Skeletal muscle satellite cell (primary cell): ENCODE data around the gene RSPH6A.
"Not testable (repeated sequence)": the region's sequence is repeated elsewhere in the genome, so short reads cannot be mapped to it uniquely, and the experiment has no call there.

Experiments
- H3K27me3 ChIP-seq: 2 replicates; pipeline ENCODE4 v1.7.0; 2013; ENCODE audit warnings: low read length; ENCODE audit not compliant: control insufficient read depth, insufficient read depth
- H3K36me3 ChIP-seq: 2 replicates; pipeline ENCODE4 v1.7.0; 2013; ENCODE audit warnings: mild to moderate bottlenecking, control low read depth, low read length; ENCODE audit not compliant: insufficient read depth
- H3K4me1 ChIP-seq: 2 replicates; pipeline ENCODE4 v1.7.0; 2013; ENCODE audit warnings: low read length; ENCODE audit not compliant: control insufficient read depth, insufficient read depth
- H3K4me2 ChIP-seq: 2 replicates; pipeline ENCODE4 v1.7.0; 2013; ENCODE audit warnings: mild to moderate bottlenecking, low read length
- H3K4me3 ChIP-seq: 2 replicates; pipeline ENCODE4 v1.7.0; 2013; ENCODE audit warnings: low read length
- H3K9ac ChIP-seq: 2 replicates; pipeline ENCODE4 v1.7.0; 2013; ENCODE audit warnings: mild to moderate bottlenecking, low read depth, low read length, moderate library complexity
- H3K9me3 ChIP-seq: replicated peaks from 2 replicates; pipeline ENCODE4 v1.7.0; 2013; ENCODE audit warnings: mild to moderate bottlenecking, control low read depth, low read length

RSPH6A gene

DNA sequence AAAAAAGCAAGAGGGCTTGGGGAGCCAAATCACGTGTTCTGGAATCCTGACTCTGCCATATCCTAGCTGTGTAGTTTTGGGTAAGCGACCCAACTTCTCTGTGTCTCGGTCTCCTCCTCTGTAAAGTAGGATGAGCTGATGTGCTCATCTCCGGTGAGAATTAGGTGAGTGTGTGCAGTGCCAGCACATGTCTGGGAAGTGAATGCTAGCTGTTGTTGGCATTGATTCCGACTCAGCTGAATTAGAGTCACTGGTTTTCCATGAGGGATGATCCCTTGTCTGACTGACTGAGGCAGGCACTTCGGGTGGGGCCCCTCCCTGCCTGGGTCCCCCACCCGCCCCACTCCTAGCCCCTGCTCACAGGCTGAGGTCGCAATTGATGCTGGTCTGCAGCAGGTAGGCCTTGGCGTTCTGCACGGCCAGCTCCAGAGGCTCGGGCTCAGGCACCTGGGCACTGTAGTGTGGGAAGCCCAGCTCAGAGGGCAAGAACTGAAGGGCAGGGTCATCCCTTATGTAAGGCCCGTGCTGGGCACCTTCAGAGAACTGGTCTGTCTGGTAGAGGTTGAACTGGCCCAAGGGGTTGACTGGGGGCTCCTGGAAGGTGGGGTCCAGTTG, 835 bp downstream of the RSPH6A start:
- Histone ChIP-seq H3K4me2 (no peak overlapping the region), H3K9ac (no peak overlapping the region), H3K27me3 (no peaks in the 10 kb centered on the region), H3K4me3 (no peak overlapping the region), H3K36me3 (peaks cover 9% of the 10 kb centered on the region), H3K4me1 (peaks cover 17% of the 10 kb centered on the region), H3K9me3 (no peaks in the 10 kb centered on the region)

DNA sequence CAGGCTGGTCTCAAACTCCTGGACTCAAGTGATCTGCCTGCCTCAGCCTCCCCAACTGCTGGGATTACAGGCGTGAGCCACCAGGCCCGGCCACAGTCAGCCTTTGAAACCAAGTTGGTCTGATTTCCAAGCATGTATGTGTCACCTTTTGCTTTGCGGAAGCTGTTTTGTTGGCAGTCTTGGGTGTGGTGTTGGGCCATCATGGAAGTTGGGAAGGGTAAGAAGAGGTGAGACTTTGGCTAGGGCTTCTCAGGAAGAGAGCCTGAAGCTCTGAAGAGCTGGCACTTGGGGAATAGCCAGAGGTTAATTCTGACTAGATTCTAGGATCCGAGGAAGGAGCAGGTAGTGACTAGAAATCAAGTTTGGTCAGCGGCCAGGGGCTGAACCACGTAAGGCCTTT, 2.8 kb downstream of the RSPH6A start:
- Histone ChIP-seq H3K27me3 (no peaks in the 10 kb centered on the region), H3K4me2 (no peak overlapping the region), H3K4me1 (peaks cover 18% of the 10 kb centered on the region), H3K9ac (no peak overlapping the region), H3K4me3 (no peak overlapping the region), H3K9me3 (no peaks in the 10 kb centered on the region), H3K36me3 (no peaks in the 10 kb centered on the region)

DNA sequence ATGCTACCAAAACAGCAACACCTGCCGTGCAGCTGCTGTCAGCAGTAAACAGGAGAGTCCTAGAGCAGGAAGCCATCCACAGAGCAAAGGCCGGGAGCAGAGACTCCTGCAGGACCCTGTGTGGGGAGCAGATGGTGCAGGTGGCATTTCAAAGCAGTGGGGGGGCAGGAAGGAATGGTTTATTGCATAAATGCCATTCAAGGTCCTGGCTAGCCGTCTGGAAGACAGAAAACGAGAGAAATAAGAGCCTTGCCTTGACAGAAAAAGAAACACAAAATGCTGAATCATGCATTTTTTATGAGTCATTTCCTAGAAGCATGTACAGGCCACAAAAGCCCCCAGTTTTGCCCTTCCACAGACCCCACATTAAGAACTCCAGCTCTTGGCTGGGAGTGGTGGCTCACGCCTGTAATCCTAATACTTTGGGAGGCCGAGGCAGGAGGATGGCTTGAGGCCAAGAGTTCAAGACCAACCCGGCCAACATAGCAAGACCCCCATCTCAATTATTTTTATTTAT, 5.4 kb downstream of the RSPH6A start:
- Histone ChIP-seq H3K36me3 (no peaks in the 10 kb centered on the region), H3K4me2 (peak overlapping the region; percentile 66), H3K27me3 (no peaks in the 10 kb centered on the region), H3K9me3 (no peaks in the 10 kb centered on the region), H3K4me1 (peaks cover 20% of the 10 kb centered on the region), H3K4me3 (no peak overlapping the region), H3K9ac (peak overlapping the region; percentile 9)

DNA sequence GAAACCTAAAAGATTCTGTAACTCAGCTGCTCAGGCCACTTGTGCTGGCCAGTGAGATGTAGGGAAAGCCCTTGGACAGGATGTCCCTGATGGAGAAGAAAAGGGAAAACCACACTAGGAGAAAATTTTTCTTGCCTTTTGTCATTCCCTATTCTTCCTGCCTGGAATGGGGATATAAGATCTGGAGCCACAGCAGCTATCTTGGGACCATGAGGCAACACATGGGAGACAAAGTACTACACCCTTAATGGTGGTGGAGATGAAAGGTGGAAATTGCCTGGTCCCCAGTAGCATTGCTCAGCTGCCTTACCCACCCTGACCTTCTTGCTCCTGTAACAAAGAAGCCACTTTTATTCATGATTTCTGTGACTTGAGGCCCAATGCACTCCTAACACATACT, 9.4 kb downstream of the RSPH6A start:
- Histone ChIP-seq H3K4me1 (peaks cover 19% of the 10 kb centered on the region), H3K9ac (no peak overlapping the region), H3K36me3 (no peaks in the 10 kb centered on the region), H3K4me2 (no peak overlapping the region), H3K4me3 (no peak overlapping the region), H3K9me3 (no peaks in the 10 kb centered on the region), H3K27me3 (no peaks in the 10 kb centered on the region)

DNA sequence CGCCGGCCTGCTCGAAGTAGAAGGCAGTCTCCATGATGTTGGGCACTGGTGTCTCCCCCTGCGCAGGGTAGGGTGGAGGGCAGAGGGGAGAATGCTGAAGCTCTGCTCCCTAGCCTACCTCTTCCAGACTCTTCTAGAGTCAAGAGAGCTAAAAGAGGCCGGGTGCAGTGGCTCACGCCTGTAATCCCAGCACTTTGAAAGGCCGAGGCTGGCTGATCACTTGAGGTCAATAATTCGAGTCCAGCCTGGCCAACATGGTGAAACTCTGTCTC, 10.2 kb downstream of the RSPH6A start:
- Histone ChIP-seq H3K4me3 (no peak overlapping the region), H3K9ac (no peak overlapping the region), H3K9me3 (no peaks in the 10 kb centered on the region), H3K4me2 (no peak overlapping the region), H3K27me3 (no peaks in the 10 kb centered on the region), H3K4me1 (peaks cover 18% of the 10 kb centered on the region), H3K36me3 (no peaks in the 10 kb centered on the region)

DNA sequence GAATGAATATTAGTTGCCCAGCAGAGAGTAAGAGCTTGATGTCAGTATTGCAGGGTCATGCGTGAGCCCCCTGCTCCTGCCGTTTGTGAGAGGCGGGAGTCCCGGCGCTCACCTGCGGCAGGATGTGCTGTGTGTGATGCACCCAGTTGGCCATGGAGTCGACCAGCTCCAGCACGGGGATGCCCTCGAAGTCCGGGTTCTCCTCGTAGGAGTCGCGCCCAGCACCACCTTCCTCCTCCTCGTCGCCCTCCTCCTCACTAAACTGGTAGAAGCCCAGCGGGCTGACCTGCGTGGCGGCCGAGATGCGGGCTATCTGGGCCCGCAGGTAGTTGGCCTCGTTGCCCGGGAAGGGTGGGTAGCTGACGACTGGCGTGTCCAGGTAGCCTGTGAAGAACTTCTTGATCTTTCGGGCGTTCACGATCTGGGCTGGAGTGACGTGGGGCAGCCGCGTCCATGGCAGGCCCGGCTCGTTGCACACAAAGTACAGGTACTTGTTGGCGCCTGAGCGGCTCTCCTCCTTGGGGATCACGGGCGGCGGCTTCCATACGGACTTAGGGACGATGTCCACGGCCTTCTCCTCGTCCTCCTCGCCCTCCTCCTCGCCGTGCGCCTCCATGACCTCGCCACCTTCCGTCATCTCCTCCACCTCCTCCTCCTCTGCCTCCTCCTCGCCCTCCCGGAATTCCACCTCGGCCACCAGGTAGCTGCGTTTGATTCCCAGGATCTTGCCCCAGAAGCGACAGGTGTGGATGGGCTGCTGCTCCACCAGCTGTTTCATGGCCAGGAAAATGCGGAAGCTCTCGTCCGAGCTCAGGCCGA, 10.8 kb downstream of the RSPH6A start:
- no peak overlapping the region for H3K9ac ChIP-seq

DNA sequence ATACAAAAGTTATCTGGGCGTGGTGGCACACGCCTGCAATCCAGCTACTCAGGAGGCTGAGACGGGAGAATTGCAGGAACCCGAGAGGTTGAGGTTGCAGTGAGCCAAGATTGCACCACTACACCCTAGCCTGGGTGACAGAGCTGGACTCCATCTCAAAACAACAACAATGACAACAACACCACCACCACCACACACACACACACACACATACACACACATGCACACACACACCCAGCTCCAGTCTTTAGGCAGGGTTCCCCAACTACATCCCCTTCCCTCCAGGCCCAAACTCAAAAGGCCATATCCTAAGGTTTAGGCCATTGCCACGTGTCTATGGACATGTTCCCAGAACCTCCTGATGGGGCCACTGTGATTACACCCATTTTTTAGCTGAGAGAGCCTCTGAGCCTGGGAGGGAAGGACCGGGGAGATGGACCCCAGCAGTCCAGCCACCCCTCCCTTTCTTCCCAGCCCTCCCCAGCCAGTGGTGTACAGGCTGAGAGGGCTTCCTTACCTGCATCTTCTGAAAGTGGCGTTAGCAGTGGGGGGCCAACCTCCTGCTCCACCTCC, 13.4 kb downstream of the RSPH6A start:
- Histone ChIP-seq H3K9me3 (no peaks in the 10 kb centered on the region), H3K36me3 (no peaks in the 10 kb centered on the region), H3K27me3 (no peaks in the 10 kb centered on the region), H3K9ac (no peak overlapping the region), H3K4me3 (no peak overlapping the region), H3K4me2 (no peak overlapping the region), H3K4me1 (peaks cover 22% of the 10 kb centered on the region)

More for the DNA sequence above, 10.8 kb downstream of the RSPH6A start:
- H3K9me3 ChIP-seq: no peaks in the 10 kb centered on the region
- no peak overlapping the region for H3K4me2 ChIP-seq
- H3K4me3 ChIP-seq: no peak overlapping the region
- H3K27me3 ChIP-seq: no peaks in the 10 kb centered on the region
- H3K36me3 ChIP-seq: no peaks in the 10 kb centered on the region
- H3K4me1 ChIP-seq: peaks cover 18% of the 10 kb centered on the region

DNA sequence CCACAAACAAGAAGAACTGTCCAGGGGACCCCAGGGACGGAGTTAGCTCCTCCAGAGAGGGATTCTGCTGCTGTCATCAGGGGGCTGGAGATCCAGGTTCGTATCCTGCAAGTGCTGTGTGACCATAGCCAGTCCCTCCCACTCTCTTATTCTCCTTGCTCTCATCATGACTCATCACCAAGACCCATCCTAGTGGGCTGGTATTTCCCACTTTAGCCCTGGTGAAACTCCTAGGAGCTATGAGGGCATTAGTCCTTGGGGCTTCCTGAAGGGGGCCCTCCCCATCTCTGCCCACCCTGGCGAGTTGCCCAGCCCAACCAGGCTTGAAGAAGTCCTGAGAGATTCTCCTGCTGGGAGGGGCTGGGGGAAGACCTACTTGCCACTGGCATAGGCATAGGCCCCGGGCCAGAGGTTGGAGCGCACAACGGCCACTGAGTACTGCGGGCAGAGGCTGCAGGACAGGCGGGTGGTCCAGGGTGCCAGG, 15.0 kb downstream of the RSPH6A start:
- Histone ChIP-seq H3K4me2 (peak overlapping the region; percentile 23), H3K9me3 (no peaks in the 10 kb centered on the region), H3K9ac (no peak overlapping the region), H3K36me3 (no peaks in the 10 kb centered on the region), H3K27me3 (no peaks in the 10 kb centered on the region), H3K4me3 (peak overlapping the region; percentile 24), H3K4me1 (peaks cover 17% of the 10 kb centered on the region)

DNA sequence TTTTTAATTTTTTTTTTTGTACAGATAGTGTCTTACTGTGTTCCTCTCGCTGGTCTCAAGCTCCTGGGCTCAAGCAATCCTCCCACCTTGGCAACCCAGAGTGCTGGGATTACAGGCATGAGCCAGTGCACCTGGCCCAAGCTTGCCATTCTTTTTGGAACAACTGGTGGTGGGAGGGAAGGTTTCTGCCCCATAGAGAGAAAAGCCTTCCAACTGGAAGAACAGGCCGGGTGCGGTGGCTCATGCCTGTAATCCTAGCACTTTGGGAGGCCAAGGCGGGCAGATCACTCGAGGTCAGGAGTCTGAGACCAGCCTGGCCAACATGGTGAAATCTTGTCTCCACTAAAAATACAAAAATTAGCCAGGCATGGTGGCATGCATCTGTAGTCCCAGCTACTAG, 15.6 kb downstream of the RSPH6A start:
- not testable (repeated sequence) for H3K9ac ChIP-seq, H3K4me3 ChIP-seq, H3K4me2 ChIP-seq, H3K27me3 ChIP-seq, H3K36me3 ChIP-seq, H3K9me3 ChIP-seq
- H3K4me1 ChIP-seq: peaks cover 17% of the 10 kb centered on the region

DNA sequence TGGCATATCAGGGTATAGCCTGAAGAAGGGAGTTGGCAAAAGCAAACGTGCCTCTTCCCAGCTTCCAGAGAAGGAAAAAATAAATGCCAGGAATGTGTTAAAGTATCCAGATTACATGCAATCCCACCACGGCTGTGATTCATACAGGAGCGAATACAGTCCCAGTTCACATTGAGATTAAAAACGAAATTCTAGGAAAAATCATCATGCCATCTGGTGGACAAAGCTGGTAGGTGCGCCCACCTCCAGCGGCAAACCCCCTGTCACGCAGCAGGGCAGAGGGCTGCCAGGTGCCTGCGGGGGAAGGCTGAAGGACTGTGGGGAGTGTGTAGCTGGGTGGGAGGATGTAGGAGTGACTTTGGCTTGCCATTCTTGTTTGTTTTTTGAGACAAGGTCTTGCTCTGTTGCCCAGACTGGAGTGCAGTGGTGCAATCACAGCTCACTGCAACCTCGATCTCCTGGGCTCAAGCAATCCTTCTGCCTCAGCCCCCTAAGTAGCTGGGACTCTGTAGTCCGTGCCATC, 16.1 kb downstream of the RSPH6A start:
- H3K9ac ChIP-seq: no peak overlapping the region
- peaks cover 17% of the 10 kb centered on the region for H3K4me1 ChIP-seq
- H3K9me3 ChIP-seq: no peaks in the 10 kb centered on the region
- no peak overlapping the region for H3K4me3 ChIP-seq
- H3K36me3 ChIP-seq: no peaks in the 10 kb centered on the region
- H3K4me2 ChIP-seq: peak overlapping the region; percentile 41
- H3K27me3 ChIP-seq: no peaks in the 10 kb centered on the region

DNA sequence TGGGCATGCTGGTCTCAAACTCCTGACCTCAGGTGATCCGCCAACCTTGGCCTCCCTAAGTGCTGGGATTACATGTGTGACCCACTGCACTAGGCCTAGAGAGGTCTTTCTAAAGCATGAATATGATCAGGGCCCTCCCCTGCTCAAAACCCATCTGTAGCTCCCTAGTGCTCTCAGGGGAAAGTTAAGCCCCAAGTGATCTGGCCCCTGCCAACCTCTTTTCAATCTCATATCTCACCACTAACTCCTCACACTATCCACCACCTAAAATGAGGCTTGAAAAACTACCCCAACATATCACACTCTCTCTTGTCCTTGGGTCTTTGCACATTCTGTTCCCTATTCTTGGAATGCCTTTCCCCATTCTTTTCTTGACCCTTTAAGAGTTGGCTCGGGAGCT, 20.5 kb downstream of the RSPH6A start:
- no peak overlapping the region for H3K4me2 ChIP-seq
- H3K4me3 ChIP-seq: no peak overlapping the region
- H3K36me3 ChIP-seq: peaks cover 6% of the 10 kb centered on the region
- peaks cover 23% of the 10 kb centered on the region for H3K4me1 ChIP-seq
- H3K9me3 ChIP-seq: no peaks in the 10 kb centered on the region
- no peaks in the 10 kb centered on the region for H3K27me3 ChIP-seq
- no peak overlapping the region for H3K9ac ChIP-seq
